DMS79 treated with DMSO at 0.1 percent for 48 hours (cell line): ENCODE data around the gene FAF1.
A peak's percentile ranks its signal among the peaks of the same experiment; 100 is the strongest.
"Not testable (repeated sequence)": the region's sequence is repeated elsewhere in the genome, so short reads cannot be mapped to it uniquely, and the experiment has no call there.

Experiments
- DNase-seq: peaks from one replicate; lab custom pipeline; 2025; lab: John Stamatoyannopoulos, UW

Gene FAF1

DNA sequence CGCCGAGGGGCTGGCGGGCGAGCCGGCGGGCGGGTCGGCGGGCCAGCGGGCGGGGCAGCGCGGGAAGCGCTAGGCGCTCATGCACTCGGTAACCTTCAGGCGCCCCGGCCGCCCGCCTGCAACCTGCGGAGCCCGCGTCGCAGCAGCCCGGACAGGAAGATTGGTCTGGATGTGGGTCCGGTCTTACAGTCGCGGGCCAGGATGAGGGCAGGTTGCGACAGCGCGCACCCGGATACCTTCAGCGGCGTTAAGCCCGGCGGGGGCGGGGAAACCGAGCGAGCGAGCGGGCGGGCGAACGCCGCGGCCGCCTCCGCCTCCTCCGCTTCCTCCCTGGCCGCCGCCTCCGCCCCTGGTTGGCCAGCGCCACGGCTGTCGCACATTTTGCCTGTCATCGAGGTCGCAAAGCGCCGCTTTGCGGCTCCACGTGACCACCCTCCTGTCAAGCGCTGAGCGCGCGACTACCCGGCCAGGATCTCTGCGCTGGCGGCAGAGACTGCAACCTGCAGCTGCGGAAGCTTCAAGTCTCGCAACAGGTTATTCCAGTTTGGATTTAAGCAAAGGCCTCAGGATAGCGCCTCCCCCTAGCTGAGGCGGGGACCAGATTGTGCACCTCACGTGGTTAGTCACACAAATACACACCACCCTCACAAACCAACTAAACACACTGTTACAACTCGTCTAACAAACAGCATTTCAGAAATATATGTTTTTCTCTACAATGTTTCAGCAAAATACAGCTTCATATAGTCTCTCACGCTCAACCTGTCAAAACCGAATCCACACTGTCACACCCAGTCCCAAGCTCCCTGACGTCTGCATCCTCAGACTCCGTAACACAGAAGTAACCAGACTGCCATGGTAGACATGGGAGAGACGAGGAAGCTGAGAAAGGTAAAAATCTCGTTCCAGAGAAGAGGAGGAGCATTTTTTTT lies at the start of gene FAF1:
FAF1 (minus strand) TSS at position 355 of the 932 bp plus-strand sequence. CDS start 456 bp downstream, outside the sequence.
- DNase-seq, result peak; percentile 94

GRCh38 chr1:51009381-51009780 lies 49.3 kb upstream of the FAF1 start:
- no peak for DNase-seq

- not testable (repeated sequence) for DNase-seq
Observed at GRCh38 chr1:51005549-51005948, 45.5 kb upstream of the FAF1 start.

GRCh38 chr1:51002516-51002915 lies 42.4 kb upstream of the FAF1 start:
- peak; percentile 48 for DNase-seq

DNA sequence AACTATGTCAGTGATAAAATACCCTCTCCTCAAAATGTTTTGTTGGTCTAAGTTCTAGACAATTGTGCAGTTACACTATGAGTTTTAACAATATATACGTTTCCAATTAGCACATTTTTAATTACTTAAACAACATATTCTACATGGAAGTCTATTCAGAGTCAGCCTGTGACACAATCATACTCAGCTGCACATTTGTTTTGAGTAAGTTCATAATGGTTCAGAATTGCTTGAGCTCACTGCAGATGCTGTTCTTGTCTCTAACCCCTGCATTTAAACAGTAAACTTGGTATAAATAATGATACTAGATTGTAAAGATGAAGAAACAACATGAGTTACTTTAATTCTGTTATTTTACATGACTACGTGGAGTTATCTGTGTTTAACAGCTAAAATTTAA lies 40.6 kb upstream of the FAF1 start:
- no peak for DNase-seq

DNA sequence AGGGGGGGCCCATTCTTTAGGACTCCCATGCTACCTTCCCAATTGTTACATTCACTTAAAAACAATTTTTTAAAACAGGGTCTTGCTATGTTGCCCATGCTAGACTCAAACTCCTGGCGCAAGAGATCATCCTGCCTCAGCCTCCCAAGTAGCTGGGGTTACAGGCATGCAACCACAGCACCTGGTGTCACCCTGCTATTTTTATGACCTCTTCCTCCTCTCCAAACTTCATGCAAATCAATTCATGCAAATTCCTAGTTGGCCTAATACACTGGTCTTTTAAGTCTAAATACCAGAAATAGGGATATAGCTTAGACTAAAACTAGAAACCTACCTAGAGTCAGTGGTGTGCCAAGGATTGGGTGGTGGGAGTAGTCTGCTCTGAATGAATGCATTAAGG lies 40.1 kb upstream of the FAF1 start:
- DNase-seq, result no peak

DNA sequence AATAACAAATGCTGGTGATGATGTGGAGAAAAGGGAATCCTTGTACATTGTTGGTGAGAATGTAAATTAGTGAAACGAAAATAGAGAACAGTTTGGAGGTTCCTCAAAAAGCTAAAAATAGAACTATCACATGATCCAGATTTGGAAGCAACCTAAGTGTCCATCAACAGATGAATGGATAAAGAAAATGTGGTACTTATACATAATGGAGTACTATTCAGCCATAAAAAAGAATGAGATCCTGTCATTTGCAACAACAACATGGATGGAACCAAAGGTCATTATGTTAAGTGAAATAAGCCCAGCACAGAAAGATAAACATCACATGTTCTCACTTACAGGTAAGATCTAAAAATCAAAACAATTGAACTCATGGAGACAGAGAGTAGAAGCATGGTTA lies 39.3 kb upstream of the FAF1 start:
- DNase-seq, result not testable (repeated sequence)

DNA sequence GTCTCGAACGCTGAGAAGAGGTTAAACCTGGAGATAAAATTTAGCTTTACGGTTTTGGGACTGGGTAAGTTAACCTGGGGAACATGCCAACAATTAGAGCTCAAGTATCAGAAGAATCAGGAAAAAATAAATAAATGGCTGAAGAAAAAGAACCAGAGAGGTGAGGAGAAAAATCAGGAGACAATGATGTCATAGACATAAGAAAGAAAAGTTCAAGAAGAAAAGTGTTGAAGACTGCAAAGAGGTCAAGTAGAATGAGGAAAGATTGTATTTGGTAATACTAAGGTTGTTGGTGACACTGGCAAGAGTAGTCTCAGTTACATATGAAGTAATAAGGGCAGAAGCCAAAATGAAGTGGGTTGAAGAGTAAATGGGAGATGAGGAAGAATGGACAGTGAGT lies 36.0 kb upstream of the FAF1 start:
- DNase-seq, result no peak

GRCh38 chr1:50995651-50996050 lies 35.6 kb upstream of the FAF1 start:
- no peak for DNase-seq

GRCh38 chr1:50994997-50995396 lies 34.9 kb upstream of the FAF1 start:
- DNase-seq, result no peak

DNA sequence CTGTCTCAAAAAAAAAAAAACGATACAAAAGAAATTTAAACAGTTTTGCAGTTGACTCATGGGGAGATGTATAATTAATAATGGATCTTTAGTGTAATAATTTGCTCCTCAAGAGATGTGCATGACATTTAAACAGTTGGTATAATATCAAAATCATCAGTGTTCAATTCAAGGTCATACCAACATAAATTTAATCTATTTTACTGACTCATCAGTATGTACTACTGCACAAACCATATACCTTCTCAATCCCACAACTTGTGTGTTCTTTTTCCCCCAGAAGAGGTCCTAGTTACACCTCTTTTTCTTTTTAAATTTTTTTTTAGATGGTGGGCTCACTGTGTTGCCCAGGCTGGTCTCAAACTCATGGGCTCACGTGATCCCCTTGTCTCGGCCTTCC lies 33.6 kb upstream of the FAF1 start:
- DNase-seq, result no peak

DNA sequence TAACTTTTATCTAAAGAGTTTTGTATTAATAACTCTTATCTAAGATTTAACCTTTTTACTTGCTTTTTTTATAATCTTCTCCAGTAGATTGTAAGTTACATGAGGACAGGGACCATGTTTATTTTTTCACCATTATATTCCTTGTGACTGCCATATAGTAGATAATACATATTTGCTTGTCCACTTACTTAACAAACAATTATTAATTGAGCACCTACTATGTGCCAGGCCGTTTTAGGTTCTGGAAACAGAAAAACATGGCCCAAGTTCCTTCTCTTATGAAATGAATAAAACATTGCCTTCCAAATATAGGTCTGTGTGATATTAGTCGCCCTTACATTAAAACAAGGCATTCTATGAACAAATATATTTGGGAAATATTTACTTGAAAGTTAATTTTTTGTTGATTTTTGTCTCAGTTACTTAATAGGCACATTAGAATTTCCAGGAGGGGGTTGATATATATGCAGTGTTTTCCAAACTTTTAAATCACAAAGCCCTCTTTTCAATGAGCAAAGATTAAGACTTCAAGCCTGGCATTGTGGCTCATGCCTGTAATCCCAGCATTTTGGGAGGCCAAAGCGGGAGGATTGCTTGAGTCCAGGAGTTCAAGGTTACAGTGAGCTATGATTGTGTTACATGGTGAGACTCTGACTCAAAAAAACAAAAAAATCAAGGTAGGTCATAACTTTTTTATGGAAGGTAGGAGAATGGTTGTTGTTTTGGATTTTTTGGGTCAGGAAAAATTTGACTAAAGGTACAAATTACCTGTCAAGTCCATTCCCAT lies 32.7 kb upstream of the FAF1 start:
- no peak for DNase-seq

DNA sequence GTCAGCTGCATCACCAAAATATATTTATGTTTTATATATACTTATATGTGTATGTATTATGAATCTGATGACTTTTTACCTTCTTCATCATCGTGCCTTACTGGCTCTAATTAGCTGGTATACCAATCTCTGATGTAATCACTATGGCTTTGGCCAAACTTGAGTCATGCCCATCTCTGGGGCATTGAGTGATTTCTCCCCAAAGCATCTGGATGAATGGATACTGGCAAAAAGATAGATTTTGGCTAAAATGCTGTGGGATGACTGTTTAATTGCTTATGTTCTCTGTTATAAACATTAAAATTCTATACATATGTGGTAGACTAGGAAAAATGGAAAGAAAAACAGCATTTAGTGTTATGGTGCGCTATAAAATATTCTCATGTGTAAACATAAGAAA lies 29.6 kb upstream of the FAF1 start:
- DNase-seq, result no peak

GRCh38 chr1:50986653-50987052 lies 26.6 kb upstream of the FAF1 start:
- no peak for DNase-seq

DNA sequence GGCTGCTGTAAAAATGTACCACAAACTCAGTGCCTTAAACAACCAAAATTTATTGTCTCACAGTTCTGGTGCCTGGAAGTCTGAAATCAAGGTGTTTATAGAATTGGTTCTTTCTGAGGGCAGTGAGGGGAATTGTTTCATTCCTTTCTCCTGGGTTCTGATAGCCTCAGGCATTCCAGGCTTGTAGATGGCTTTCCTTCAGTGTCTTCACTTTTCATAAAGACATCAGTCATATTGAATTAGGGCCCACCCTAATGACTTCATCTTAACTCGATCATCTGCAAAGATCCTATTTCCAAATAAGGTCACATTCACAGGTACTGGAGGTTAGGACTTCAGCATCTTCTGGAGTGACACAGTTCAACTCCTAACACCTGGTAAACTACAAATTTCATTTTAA lies 25.0 kb upstream of the FAF1 start:
- DNase-seq, result peak; percentile 92

DNA sequence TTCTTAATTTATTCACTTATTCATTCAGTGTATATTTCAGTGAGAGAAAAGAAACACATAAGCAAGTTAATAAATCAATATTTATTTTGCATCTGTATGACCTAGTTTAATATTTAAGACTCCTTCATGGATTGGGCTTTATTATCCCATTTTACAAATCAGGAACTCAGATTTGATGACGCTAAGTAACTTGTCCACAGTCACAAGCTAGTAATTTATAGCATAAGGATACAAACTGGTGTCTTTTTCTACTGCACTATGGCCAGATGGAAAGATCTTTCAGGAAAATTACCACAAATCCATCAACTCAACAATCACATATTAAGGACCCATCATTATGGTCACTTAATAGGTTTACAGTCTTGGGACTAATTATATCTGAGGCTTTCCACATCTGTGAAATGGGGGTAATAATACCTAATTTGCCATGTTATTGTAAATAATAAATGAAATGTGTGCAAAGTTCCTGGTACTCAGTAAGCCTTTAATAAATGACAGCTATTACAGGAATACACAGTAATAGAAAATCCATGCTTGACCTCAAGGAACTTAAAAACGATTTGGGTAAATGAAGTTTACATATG lies 23.2 kb upstream of the FAF1 start:
- peak; percentile 85 for DNase-seq

GRCh38 chr1:50982611-50983010 lies 22.5 kb upstream of the FAF1 start:
- peak; percentile 80 for DNase-seq

DNA sequence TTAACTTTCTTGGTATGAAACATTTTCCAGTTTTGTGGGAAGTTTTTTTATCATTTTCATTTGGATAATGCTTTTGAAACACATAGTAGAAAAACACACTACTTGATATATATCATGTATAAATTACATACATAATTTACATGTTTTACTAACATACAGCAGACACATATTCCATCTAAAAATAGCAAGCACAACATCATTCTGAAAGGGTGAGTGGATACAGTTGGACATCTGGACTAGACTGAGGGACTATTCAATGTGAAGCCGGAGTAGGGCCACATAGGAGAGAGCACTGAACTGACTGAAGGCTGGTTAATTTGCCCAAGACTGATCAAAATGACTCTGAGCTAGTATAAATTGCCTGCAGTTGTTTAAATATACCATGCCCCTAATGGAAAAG lies 21.7 kb upstream of the FAF1 start:
- peak; percentile 84 for DNase-seq

DNA sequence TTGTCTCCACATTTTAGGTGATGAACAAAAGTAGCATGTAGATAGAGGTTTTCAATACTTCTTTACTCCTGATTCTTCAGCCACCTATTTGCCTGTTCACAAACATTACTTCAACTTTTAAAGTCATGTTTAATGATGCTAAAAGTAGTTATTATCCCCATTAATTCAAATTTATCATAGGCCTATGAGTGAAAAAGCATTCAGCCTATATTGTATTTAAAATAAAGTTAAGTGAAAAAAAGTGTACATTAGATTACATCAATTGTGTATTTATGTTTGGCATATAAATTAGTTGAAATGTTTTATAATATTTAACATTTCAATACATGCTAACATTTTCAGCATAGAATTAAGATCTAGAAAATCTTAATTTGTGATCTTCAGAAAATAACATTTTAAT lies 20.4 kb upstream of the FAF1 start:
- peak; percentile 70 for DNase-seq

- peak; percentile 75 for DNase-seq
Observed at GRCh38 chr1:50979937-50980336, 19.9 kb upstream of the FAF1 start.

- DNase-seq, result peak; percentile 90
Observed at GRCh38 chr1:50978852-50979781, 19.1 kb upstream of the FAF1 start.
